ENCODE results near the gene NIPBL. TPM values are rescaled to one million over a fixed set of nuclear protein-coding genes. Genes with fewer than 3 reads are reported as not detected.

Gene NIPBL
- total RNA-seq, 1 donor from 2014 or later: 48.5 TPM

GRCh38 chr5:36928947-36929346, 52.4 kb downstream of the NIPBL start:
- no peaks in the 10 kb centered on the region for H3K27me3 Mint-ChIP-seq (ENCODE audit: low read depth)
- intact Hi-C loops (cut with micrococcal nuclease): loop anchor here (5.0 kb wide), 1 partner anchor 42 kb away; no protein-coding TSS in a partner anchor
- peaks cover 4% of the 10 kb centered on the region for H3K36me3 Mint-ChIP-seq (ENCODE audit: low read depth)
- H3K27ac Mint-ChIP-seq: no peak overlapping the region
- no peak for DNase-seq (ENCODE audit: low spot score)
- H3K4me1 Mint-ChIP-seq (ENCODE audit: low read depth): peaks cover 27% of the 10 kb centered on the region
- H3K4me3 Mint-ChIP-seq (ENCODE audit: low read depth): no peak overlapping the region
- H3K9me3 Mint-ChIP-seq: peaks cover 8% of the 10 kb centered on the region

- intact Hi-C loops (cut with micrococcal nuclease): loop anchor here (5.0 kb wide), 1 partner anchor 42 kb away; no protein-coding TSS in a partner anchor
- Mint-ChIP-seq H3K4me3 (ENCODE audit: low read depth) (no peak overlapping the region), H3K9me3 (peaks cover 8% of the 10 kb centered on the region), H3K27me3 (ENCODE audit: low read depth) (no peaks in the 10 kb centered on the region), H3K27ac (no peak overlapping the region), H3K36me3 (ENCODE audit: low read depth) (peaks cover 4% of the 10 kb centered on the region), H3K4me1 (ENCODE audit: low read depth) (peaks cover 30% of the 10 kb centered on the region)
- DNase-seq (ENCODE audit: low spot score): no peak
Observed at GRCh38 chr5:36929438-36929837, 52.9 kb downstream of the NIPBL start.

- Mint-ChIP-seq H3K4me1 (ENCODE audit: low read depth) (peaks cover 30% of the 10 kb centered on the region), H3K36me3 (ENCODE audit: low read depth) (peaks cover 5% of the 10 kb centered on the region), H3K27ac (no peak overlapping the region), H3K4me3 (ENCODE audit: low read depth) (no peak overlapping the region), H3K27me3 (ENCODE audit: low read depth) (no peaks in the 10 kb centered on the region), H3K9me3 (peaks cover 8% of the 10 kb centered on the region)
- no peak for DNase-seq (ENCODE audit: low spot score)
- intact Hi-C loops (cut with micrococcal nuclease): no loop called here
Observed at GRCh38 chr5:36932056-36932455, 55.5 kb downstream of the NIPBL start.

- Mint-ChIP-seq H3K27ac (no peak overlapping the region), H3K27me3 (ENCODE audit: low read depth) (no peaks in the 10 kb centered on the region), H3K36me3 (ENCODE audit: low read depth) (peaks cover 5% of the 10 kb centered on the region), H3K4me1 (ENCODE audit: low read depth) (peaks cover 30% of the 10 kb centered on the region), H3K4me3 (ENCODE audit: low read depth) (no peak overlapping the region), H3K9me3 (peaks cover 8% of the 10 kb centered on the region)
- no peak for DNase-seq (ENCODE audit: low spot score)
- intact Hi-C loops (cut with micrococcal nuclease): no loop called here
Observed at GRCh38 chr5:36932699-36933098, 56.1 kb downstream of the NIPBL start.

- intact Hi-C loops (cut with micrococcal nuclease): no loop called here
- peaks cover 5% of the 10 kb centered on the region for H3K36me3 Mint-ChIP-seq (ENCODE audit: low read depth)
- H3K9me3 Mint-ChIP-seq: peaks cover 8% of the 10 kb centered on the region
- H3K27ac Mint-ChIP-seq: no peak overlapping the region
- H3K4me1 Mint-ChIP-seq (ENCODE audit: low read depth): peaks cover 17% of the 10 kb centered on the region
- no peaks in the 10 kb centered on the region for H3K27me3 Mint-ChIP-seq (ENCODE audit: low read depth)
- no peak overlapping the region for H3K4me3 Mint-ChIP-seq (ENCODE audit: low read depth)
- no peak for DNase-seq (ENCODE audit: low spot score)
Observed at GRCh38 chr5:36934740-36935356, 58.3 kb downstream of the NIPBL start.

GRCh38 chr5:36935805-36936204, 59.2 kb downstream of the NIPBL start:
- Mint-ChIP-seq H3K27ac (no peak overlapping the region), H3K36me3 (ENCODE audit: low read depth) (peaks cover 5% of the 10 kb centered on the region), H3K9me3 (peaks cover 8% of the 10 kb centered on the region), H3K27me3 (ENCODE audit: low read depth) (no peaks in the 10 kb centered on the region), H3K4me3 (ENCODE audit: low read depth) (no peak overlapping the region), H3K4me1 (ENCODE audit: low read depth) (peaks cover 18% of the 10 kb centered on the region)
- DNase-seq (ENCODE audit: low spot score): no peak
- intact Hi-C loops (cut with micrococcal nuclease): no loop called here

- H3K27ac Mint-ChIP-seq: no peak overlapping the region
- peaks cover 18% of the 10 kb centered on the region for H3K4me1 Mint-ChIP-seq (ENCODE audit: low read depth)
- intact Hi-C loops (cut with micrococcal nuclease): no loop called here
- no peaks in the 10 kb centered on the region for H3K27me3 Mint-ChIP-seq (ENCODE audit: low read depth)
- peaks cover 8% of the 10 kb centered on the region for H3K9me3 Mint-ChIP-seq
- DNase-seq (ENCODE audit: low spot score): no peak
- no peak overlapping the region for H3K4me3 Mint-ChIP-seq (ENCODE audit: low read depth)
- H3K36me3 Mint-ChIP-seq (ENCODE audit: low read depth): peaks cover 5% of the 10 kb centered on the region
Observed at GRCh38 chr5:36936309-36936708, 59.7 kb downstream of the NIPBL start.

GRCh38 chr5:36938129-36938528, 61.6 kb downstream of the NIPBL start:
- H3K36me3 Mint-ChIP-seq (ENCODE audit: low read depth): peaks cover 5% of the 10 kb centered on the region
- no peak overlapping the region for H3K27ac Mint-ChIP-seq
- DNase-seq (ENCODE audit: low spot score): no peak
- no peak overlapping the region for H3K4me3 Mint-ChIP-seq (ENCODE audit: low read depth)
- peaks cover 16% of the 10 kb centered on the region for H3K4me1 Mint-ChIP-seq (ENCODE audit: low read depth)
- intact Hi-C loops (cut with micrococcal nuclease): no loop called here
- no peaks in the 10 kb centered on the region for H3K27me3 Mint-ChIP-seq (ENCODE audit: low read depth)
- H3K9me3 Mint-ChIP-seq: no peaks in the 10 kb centered on the region

- Mint-ChIP-seq H3K4me3 (ENCODE audit: low read depth) (no peak overlapping the region), H3K36me3 (ENCODE audit: low read depth) (peaks cover 1% of the 10 kb centered on the region), H3K27me3 (ENCODE audit: low read depth) (no peaks in the 10 kb centered on the region), H3K9me3 (no peaks in the 10 kb centered on the region), H3K27ac (no peak overlapping the region), H3K4me1 (ENCODE audit: low read depth) (peaks cover 14% of the 10 kb centered on the region)
- no peak for DNase-seq (ENCODE audit: low spot score)
- intact Hi-C loops (cut with micrococcal nuclease): loop anchor here (5.0 kb wide), 1 partner anchor 63 kb away; the partner anchor contains the start of gene NIPBL
Observed at GRCh38 chr5:36939969-36940858, 63.6 kb downstream of the NIPBL start.

- no peak overlapping the region for H3K4me3 Mint-ChIP-seq (ENCODE audit: low read depth)
- no peak overlapping the region for H3K27ac Mint-ChIP-seq
- no peaks in the 10 kb centered on the region for H3K27me3 Mint-ChIP-seq (ENCODE audit: low read depth)
- no peak for DNase-seq (ENCODE audit: low spot score)
- H3K36me3 Mint-ChIP-seq (ENCODE audit: low read depth): no peaks in the 10 kb centered on the region
- H3K4me1 Mint-ChIP-seq (ENCODE audit: low read depth): peaks cover 10% of the 10 kb centered on the region
- H3K9me3 Mint-ChIP-seq: no peaks in the 10 kb centered on the region
- intact Hi-C loops (cut with micrococcal nuclease): loop anchor here (5.0 kb wide), 1 partner anchor 66 kb away; the partner anchor contains the start of gene NIPBL
Observed at GRCh38 chr5:36943584-36943983, 67.0 kb downstream of the NIPBL start.

- Mint-ChIP-seq H3K27me3 (ENCODE audit: low read depth) (no peaks in the 10 kb centered on the region), H3K4me3 (ENCODE audit: low read depth) (no peak overlapping the region), H3K36me3 (ENCODE audit: low read depth) (no peaks in the 10 kb centered on the region), H3K9me3 (no peaks in the 10 kb centered on the region), H3K27ac (no peak overlapping the region), H3K4me1 (ENCODE audit: low read depth) (peaks cover 10% of the 10 kb centered on the region)
- DNase-seq (ENCODE audit: low spot score): no peak
- intact Hi-C loops (cut with micrococcal nuclease): loop anchor here (2.0 to 5.0 kb wide), 2 partner anchors 67 to 205 kb away; partner anchors contain the start of gene NIPBL
Observed at GRCh38 chr5:36944024-36944423, 67.5 kb downstream of the NIPBL start.

GRCh38 chr5:36944607-36945225, 68.1 kb downstream of the NIPBL start:
- Mint-ChIP-seq H3K27me3 (ENCODE audit: low read depth) (no peaks in the 10 kb centered on the region), H3K4me3 (ENCODE audit: low read depth) (no peak overlapping the region), H3K27ac (no peak overlapping the region), H3K9me3 (no peaks in the 10 kb centered on the region), H3K4me1 (ENCODE audit: low read depth) (peaks cover 10% of the 10 kb centered on the region), H3K36me3 (ENCODE audit: low read depth) (no peaks in the 10 kb centered on the region)
- no peak for DNase-seq (ENCODE audit: low spot score)
- intact Hi-C loops (cut with micrococcal nuclease): loop anchor here (2.0 to 5.0 kb wide), 2 partner anchors 67 to 206 kb away; partner anchors contain the start of gene NIPBL

All from activated T-helper 2 cell treated with anti-CD3 and anti-CD28 coated beads, Interferon-gamma antibody, Interleukin-2, Interleukin-4, amounts not matched to agents 10 μg/mL and 5 μg/mL and 100 μg/mL, durations not matched to agents 14 hours and 24 hours and 36 hours (primary cell).